Left ventricle myocardium inferior (tissue), 1 donor: ENCODE results near the gene SMIM35. TPM values are rescaled to one million over a fixed set of nuclear protein-coding genes. Genes with fewer than 3 reads are reported as not detected.

ENCODE experiments used
- DNase-seq: peaks from one replicate; pipeline ENCODE4 v3.0.0-alpha.2; 2020
- H3K27ac ChIP-seq: fragments of 200-600 bp; replicated peaks from 2 replicates; pipeline ENCODE4 v1.8.0; 2021
- H3K27me3 ChIP-seq: fragments of 200-600 bp; 2 replicates; pipeline ENCODE4 v1.8.0; 2021; ENCODE audit warnings: low read depth
- H3K36me3 ChIP-seq: fragments of 200-600 bp; 2 replicates; pipeline ENCODE4 v1.8.0; 2021
- H3K4me1 ChIP-seq: fragments of 200-600 bp; 2 replicates; pipeline ENCODE4 v1.8.0; 2021
- H3K4me3 ChIP-seq: fragments of 200-600 bp; 2 replicates; pipeline ENCODE4 v1.8.0; 2021; ENCODE audit warnings: mild to moderate bottlenecking, moderate library complexity
- H3K9me3 ChIP-seq: fragments of 200-600 bp; replicated peaks from 2 replicates; pipeline ENCODE4 v1.8.0; 2021
- intact Hi-C: fragments of 100-400 bp; cut with micrococcal nuclease; formaldehyde crosslinking; loops from one replicate; pipeline ENCODE4 v1.11.0; 2022
- total RNA-seq: library from RNA; stranded (reverse); fragmentation: NEBNext Ultra II Directional; extraction: Animal tissue kit (Norgen Biotek cat#: 25700); gene quantifications from one replicate; pipeline ENCODE4 v1.2.1, GENCODE V29; 2021
- TF ChIP-seq, protein P1 (sequence below): fragments of 200-600 bp; IDR thresholded peaks from 2 replicates; pipeline ENCODE4 v1.8.0; 2021; ENCODE audit warnings: antibody characterized with exemption, mild to moderate bottlenecking, borderline replicate concordance
- donor health status: DM: no; HTN: yes; CAD: no; lungs with severe emphysema.

SMIM35 gene
- total RNA-seq, 1 donor from 2014 or later, result not detected

- H3K27ac ChIP-seq, result no peak overlapping the region
- H3K9me3 ChIP-seq, result no peaks in the 10 kb centered on the region
- H3K4me1 ChIP-seq, result no peaks in the 10 kb centered on the region
- intact Hi-C loops, result no loop called here
- TF ChIP-seq, protein P1, sequence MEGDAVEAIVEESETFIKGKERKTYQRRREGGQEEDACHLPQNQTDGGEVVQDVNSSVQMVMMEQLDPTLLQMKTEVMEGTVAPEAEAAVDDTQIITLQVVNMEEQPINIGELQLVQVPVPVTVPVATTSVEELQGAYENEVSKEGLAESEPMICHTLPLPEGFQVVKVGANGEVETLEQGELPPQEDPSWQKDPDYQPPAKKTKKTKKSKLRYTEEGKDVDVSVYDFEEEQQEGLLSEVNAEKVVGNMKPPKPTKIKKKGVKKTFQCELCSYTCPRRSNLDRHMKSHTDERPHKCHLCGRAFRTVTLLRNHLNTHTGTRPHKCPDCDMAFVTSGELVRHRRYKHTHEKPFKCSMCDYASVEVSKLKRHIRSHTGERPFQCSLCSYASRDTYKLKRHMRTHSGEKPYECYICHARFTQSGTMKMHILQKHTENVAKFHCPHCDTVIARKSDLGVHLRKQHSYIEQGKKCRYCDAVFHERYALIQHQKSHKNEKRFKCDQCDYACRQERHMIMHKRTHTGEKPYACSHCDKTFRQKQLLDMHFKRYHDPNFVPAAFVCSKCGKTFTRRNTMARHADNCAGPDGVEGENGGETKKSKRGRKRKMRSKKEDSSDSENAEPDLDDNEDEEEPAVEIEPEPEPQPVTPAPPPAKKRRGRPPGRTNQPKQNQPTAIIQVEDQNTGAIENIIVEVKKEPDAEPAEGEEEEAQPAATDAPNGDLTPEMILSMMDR, result no peak
- no peaks in the 10 kb centered on the region for H3K36me3 ChIP-seq
- H3K27me3 ChIP-seq, result no peaks in the 10 kb centered on the region
- DNase-seq, result no peak
- no peak overlapping the region for H3K4me3 ChIP-seq
These were observed 13.2 kb downstream of the SMIM35 start for GRCh38 chr11:118073554-118073953.

DNA sequence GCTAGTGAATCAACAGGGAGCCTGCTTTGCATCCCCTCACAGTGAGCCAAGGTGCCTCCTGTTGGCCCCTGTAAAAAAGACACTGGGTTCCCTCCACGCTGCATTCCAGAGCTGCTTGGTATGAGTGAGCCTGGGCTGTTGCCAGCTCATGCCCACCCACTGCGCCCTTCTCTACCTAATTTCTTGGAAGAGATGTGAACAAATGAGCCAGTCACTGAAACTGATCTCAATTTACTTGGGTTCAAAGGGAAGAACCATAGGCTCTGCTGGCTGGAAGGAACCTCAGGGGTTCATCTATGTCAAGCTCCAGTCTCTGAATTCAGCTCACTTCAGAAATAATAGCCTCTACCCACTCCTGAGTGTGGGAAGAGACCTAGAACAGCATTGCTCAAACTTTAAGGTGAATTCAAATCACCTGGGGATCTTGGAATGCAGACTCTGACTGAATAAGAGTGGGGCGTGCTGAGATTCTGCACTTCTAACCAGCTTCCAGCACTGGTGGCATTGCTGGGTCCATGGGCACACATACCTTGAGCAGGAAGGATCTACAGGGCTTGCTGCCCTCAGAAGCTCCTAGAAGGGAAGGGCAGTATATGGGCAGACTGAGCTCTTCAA, 15.2 kb downstream of the SMIM35 start:
- Histone ChIP-seq H3K4me3 (no peak overlapping the region), H3K9me3 (no peaks in the 10 kb centered on the region), H3K27me3 (no peaks in the 10 kb centered on the region), H3K4me1 (no peaks in the 10 kb centered on the region), H3K27ac (no peak overlapping the region), H3K36me3 (no peaks in the 10 kb centered on the region)
- DNase-seq, result no peak
- intact Hi-C loops, result no loop called here
- TF ChIP-seq, protein P1, result no peak

- TF ChIP-seq, protein P1, result no peak
- Histone ChIP-seq H3K4me1 (no peaks in the 10 kb centered on the region), H3K27ac (no peak overlapping the region), H3K4me3 (no peak overlapping the region), H3K36me3 (no peaks in the 10 kb centered on the region), H3K9me3 (no peaks in the 10 kb centered on the region), H3K27me3 (no peaks in the 10 kb centered on the region)
- intact Hi-C loops, result no loop called here
- no peak for DNase-seq
These were observed 17.7 kb downstream of the SMIM35 start for GRCh38 chr11:118068945-118069612.

GRCh38 chr11:118068206-118068944, 18.4 kb downstream of the SMIM35 start:
- intact Hi-C loops, result no loop called here
- no peaks in the 10 kb centered on the region for H3K9me3 ChIP-seq
- no peaks in the 10 kb centered on the region for H3K27me3 ChIP-seq
- no peaks in the 10 kb centered on the region for H3K4me1 ChIP-seq
- no peak overlapping the region for H3K27ac ChIP-seq
- DNase-seq, result no peak
- H3K36me3 ChIP-seq, result no peaks in the 10 kb centered on the region
- H3K4me3 ChIP-seq, result no peak overlapping the region
- TF ChIP-seq, protein P1, result no peak

GRCh38 chr11:118067006-118067405, 19.8 kb downstream of the SMIM35 start:
- Histone ChIP-seq H3K9me3 (no peaks in the 10 kb centered on the region), H3K4me1 (peaks cover 7% of the 10 kb centered on the region), H3K27me3 (no peaks in the 10 kb centered on the region), H3K36me3 (no peaks in the 10 kb centered on the region), H3K27ac (no peak overlapping the region), H3K4me3 (no peak overlapping the region)
- TF ChIP-seq, protein P1, result no peak
- no peak for DNase-seq
- intact Hi-C loops, result no loop called here
